Naive B cell (primary cell): ENCODE results near the gene COL4A2. TPM values are rescaled to one million over a fixed set of nuclear protein-coding genes. Genes with fewer than 3 reads are reported as not detected.

ENCODE experiments used
- ATAC-seq, 2 donors: fragments of 150-1000 bp; cut with Tn5 transposase; 2 replicates each; pipeline ENCODE4 v1.10.0; 2021; ENCODE audit warnings: low read depth in 2 of 2, mild to moderate bottlenecking in 2 of 2, moderate library complexity in 2 of 2
- DNase-seq: peaks from one replicate; pipeline ENCODE4 v3.0.0; 2022
- H3K27ac Mint-ChIP-seq, 6 donors: one replicate each; pipeline ENCODE4 v1.8.0; 2020 to 2022; ENCODE audit warnings: mild to moderate bottlenecking in 6 of 6, mixed read lengths in 6 of 6, moderate library complexity in 5 of 6, inconsistent platforms in 2 of 6
- H3K27me3 Mint-ChIP-seq, 3 donors: one replicate each; pipeline ENCODE4 v1.8.0; 2021 to 2022; ENCODE audit warnings: mixed read lengths in 3 of 3, mild to moderate bottlenecking in 1 of 3
- H3K36me3 Mint-ChIP-seq, 2 donors: one replicate each; pipeline ENCODE4 v1.8.0; 2020 to 2022; ENCODE audit warnings: mixed read lengths in 2 of 2, inconsistent platforms in 1 of 2, mild to moderate bottlenecking in 1 of 2
- H3K4me1 Mint-ChIP-seq, 3 donors: one replicate each; pipeline ENCODE4 v1.8.0; 2020 to 2022; ENCODE audit warnings: mixed read lengths in 3 of 3, inconsistent platforms in 1 of 3, mild to moderate bottlenecking in 1 of 3, moderate library complexity in 1 of 3
- H3K4me3 Mint-ChIP-seq, 8 donors: one replicate each; pipeline ENCODE4 v1.8.0; 2020 to 2022; ENCODE audit warnings: mild to moderate bottlenecking in 8 of 8, mixed read lengths in 8 of 8, moderate library complexity in 8 of 8, inconsistent platforms in 2 of 8
- H3K9me3 Mint-ChIP-seq, 7 donors: one replicate each; pipeline ENCODE4 v1.8.0; 2020 to 2022; ENCODE audit warnings: mixed read lengths in 7 of 7, mild to moderate bottlenecking in 5 of 7, inconsistent platforms in 2 of 7, moderate library complexity in 1 of 7
- polyA plus RNA-seq, 6 donors: library from polyadenylated mRNA; unstranded; fragments of 300-500 nt; fragmentation: Illumina TruSeq; gene quantifications; one replicate each; pipeline ENCODE4 v1.2.3, GENCODE V29; 2021; ENCODE audit warnings: low read depth in 6 of 6

Gene COL4A2
- polyA plus RNA-seq, 6 donors from 2014 or later: 0.13 TPM; not detected in 5

DNA sequence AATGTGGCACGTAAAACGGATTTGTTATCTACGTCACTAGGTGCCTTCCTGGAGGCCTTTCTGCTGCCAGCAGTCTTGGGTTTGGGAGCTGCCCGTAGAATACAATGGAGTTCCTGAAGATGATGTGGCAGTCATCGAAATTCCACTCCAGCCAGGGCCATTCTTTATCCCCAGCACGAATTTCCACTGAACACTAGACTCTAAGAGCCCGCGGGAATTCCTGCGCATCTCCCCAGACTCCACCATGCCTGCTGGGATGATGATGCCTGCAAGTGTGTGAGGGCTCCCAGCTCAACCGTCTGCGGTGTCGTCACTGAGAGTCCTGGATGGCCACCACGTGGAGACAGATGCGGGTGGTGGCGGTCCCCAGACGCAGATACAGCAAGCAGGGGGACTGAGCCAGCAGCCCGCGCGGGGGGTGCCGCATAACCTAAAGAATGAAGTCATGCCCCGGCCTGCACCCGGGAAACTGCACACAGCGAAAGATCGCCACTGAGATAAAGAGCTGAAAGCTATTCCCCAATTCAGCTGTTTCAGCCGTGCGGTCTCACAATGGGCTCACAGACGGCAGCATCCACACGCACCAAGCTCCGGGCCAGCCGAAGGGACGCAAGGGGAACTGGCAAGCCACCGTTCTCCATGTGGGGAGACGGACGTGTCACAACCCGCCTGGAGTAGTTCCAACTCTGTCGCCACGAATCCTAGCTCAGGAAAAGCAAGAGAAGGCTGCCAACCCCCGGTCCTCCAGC is 41.2 kb upstream of the COL4A2 start:
- Mint-ChIP-seq H3K4me3 (no peak overlapping the region), H3K9me3 (peaks cover 0 to 2% (median 0%) of the 10 kb centered on the region in 7 donors), H3K4me1 (no peaks in the 10 kb centered on the region), H3K36me3 (no peaks in the 10 kb centered on the region), H3K27me3 (peaks cover 5 to 56% (median 26%) of the 10 kb centered on the region in 3 donors), H3K27ac (no peak overlapping the region)
- no peak for DNase-seq
- ATAC-seq: no peak

DNA sequence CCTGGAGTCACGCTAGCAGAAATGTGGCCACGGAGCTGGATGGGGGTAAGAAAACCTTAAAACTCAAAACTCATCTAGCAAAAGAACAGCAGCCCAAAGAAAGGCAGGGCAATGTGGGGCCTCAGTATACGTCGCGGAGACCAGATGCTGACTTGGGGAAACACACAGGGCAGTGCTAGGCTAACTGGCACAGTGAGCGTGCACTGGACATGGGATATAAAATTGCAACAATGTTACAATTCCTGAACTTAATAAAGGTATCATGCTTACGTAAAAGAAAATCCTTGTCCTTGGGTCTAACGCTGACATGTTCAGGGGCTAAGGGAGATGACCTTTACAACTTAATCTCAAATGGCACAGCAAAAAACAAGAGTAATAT is 40.7 kb upstream of the COL4A2 start:
- Mint-ChIP-seq H3K9me3 (peaks cover 0 to 2% (median 0%) of the 10 kb centered on the region in 7 donors), H3K4me3 (no peak overlapping the region), H3K27ac (no peak overlapping the region), H3K27me3 (peaks cover 5 to 52% (median 26%) of the 10 kb centered on the region in 3 donors), H3K36me3 (no peaks in the 10 kb centered on the region), H3K4me1 (no peaks in the 10 kb centered on the region)
- DNase-seq: no peak
- no peak for ATAC-seq

DNA sequence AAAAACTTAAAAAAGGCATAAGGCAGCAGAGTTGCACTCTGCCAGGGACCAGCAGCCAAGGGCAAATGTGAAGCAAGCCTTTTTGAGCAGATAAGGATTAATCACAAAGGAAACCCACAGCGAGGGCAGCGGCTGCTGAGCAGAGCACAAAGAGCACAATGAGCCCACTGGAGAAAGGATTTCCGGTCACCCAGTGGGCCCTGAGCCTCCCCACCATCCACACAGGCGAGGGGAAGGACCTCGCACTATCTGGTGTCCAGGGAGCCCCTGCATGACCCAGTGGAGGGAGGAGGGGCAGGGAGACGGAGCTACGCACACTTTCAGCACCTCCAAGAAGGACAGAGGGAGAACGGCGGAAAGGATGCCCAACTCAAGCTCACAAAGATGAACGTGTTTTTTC is 40.1 kb upstream of the COL4A2 start:
- Mint-ChIP-seq H3K36me3 (no peaks in the 10 kb centered on the region), H3K4me3 (no peak overlapping the region), H3K9me3 (no peaks in the 10 kb centered on the region), H3K27me3 (peaks cover 5 to 47% (median 24%) of the 10 kb centered on the region in 3 donors), H3K27ac (no peak overlapping the region), H3K4me1 (no peaks in the 10 kb centered on the region)
- ATAC-seq: no peak
- no peak for DNase-seq

DNA sequence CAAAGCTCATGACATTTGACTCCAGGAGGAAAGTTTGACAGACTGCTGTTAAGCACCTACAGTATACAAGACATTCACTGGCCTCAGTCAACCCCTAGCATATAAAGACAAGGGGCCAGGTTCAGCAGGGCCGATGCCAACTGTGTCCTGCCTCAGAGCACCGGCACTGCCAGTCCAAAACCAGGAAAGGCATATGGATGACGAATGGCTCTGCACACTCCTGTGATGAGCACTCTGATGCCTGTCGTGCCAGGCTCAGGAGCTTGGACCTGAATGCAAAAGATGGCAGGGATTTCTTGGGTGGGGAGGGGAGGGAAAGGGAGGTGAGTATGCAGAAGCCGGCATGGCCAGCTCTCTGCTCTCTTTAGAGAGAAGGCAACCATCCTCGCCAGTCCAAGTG is 39.0 kb upstream of the COL4A2 start:
- Mint-ChIP-seq H3K9me3 (no peaks in the 10 kb centered on the region), H3K4me1 (no peaks in the 10 kb centered on the region), H3K36me3 (no peaks in the 10 kb centered on the region), H3K27ac (no peak overlapping the region), H3K4me3 (no peak overlapping the region), H3K27me3 (peaks cover 7 to 36% (median 13%) of the 10 kb centered on the region in 3 donors)
- ATAC-seq (no peak), DNase-seq (no peak)

DNA sequence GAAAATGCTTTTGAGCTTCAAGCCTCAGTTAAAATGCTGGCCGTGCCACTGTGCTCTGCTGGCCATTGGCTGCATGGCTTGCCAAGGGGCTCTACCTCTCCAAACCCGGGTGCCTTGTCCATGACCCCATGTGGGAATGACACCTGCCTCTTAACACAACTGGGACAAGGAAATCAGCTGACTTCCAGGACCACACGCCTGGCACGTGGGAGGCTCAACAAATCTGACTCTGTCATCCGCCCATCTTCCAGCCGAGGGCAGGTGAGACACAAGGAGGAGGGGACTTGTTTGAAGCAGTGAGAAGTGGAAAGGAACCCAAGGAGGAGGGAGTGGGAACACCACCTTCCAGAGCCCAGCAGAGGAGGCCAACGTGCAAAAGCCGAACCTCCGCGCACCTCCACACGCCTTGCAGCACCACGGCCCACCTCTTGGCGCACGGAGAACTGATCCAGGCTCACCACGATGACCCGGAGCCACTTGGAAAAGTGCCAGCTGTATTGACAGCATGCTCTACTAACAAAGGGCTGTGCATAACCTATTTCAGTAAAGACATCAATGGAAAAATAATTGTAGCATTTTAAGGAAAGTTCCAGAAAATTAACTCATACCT is 38.4 kb upstream of the COL4A2 start:
- peaks cover 12 to 35% (median 13%) of the 10 kb centered on the region in 3 donors for H3K27me3 Mint-ChIP-seq
- DNase-seq (no peak), ATAC-seq (no peak)
- no peaks in the 10 kb centered on the region for H3K9me3 Mint-ChIP-seq
- H3K4me3 Mint-ChIP-seq: peak overlapping the region in 1 of 8 donors; percentile 18
- H3K36me3 Mint-ChIP-seq: no peaks in the 10 kb centered on the region
- no peaks in the 10 kb centered on the region for H3K4me1 Mint-ChIP-seq
- H3K27ac Mint-ChIP-seq: no peak overlapping the region

DNA sequence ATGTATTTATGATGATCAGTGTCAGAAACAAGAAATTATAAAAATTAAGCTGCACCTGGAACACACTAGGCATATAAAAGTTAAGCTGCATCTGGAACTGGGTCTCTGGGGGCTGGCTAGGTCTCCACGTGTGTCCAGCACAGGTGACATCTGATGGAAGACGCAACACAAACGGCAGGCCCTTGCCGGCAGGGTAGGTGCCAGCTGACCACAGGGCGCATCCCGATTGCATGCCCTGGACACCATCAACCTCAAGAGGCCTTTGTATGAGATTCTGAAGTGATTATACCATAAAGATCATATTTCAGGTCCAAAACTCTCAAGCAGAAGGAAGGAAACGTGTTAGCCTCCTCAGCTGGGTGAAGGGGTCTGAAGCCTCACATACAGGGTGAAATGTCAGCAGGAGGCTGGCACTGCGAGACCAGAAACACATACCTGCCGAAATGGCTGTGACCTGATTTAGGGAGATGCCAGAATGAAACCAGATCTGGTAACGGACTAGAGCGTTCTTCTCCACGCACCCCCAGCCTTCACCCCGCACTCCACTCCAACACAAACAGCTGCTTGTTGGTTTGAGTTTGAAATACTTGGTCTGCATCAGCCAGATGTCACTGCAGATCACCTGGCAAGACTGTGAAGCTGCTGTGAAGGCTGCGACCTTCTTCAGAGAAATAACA is 37.4 kb upstream of the COL4A2 start:
- Mint-ChIP-seq H3K9me3 (no peaks in the 10 kb centered on the region), H3K27me3 (peaks cover 7 to 32% (median 14%) of the 10 kb centered on the region in 3 donors), H3K27ac (no peak overlapping the region), H3K4me1 (no peaks in the 10 kb centered on the region), H3K4me3 (no peak overlapping the region), H3K36me3 (no peaks in the 10 kb centered on the region)
- ATAC-seq (no peak), DNase-seq (no peak)

DNA sequence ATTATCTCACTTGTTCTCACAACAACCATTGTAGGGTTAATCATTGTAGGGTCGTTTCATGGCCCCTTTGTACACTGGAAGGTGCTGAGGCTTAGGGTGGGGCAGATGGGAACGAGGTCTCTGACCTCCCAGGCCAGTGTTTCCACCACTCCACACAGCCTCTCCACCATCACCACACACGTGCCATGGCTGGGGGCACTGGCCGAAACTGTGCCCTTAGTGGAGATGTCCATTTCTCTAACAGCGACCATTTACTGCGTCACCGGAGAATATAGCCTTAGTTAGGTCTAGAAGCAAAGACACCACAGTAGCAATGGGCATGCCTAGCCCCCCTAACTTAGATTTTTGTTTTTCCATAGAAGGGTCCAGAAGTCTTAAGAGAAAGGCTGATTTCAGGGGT is 36.6 kb upstream of the COL4A2 start:
- ATAC-seq: no peak
- no peak overlapping the region for H3K4me3 Mint-ChIP-seq
- H3K27ac Mint-ChIP-seq: no peak overlapping the region
- DNase-seq: no peak
- no peaks in the 10 kb centered on the region for H3K9me3 Mint-ChIP-seq
- H3K36me3 Mint-ChIP-seq: no peaks in the 10 kb centered on the region
- no peaks in the 10 kb centered on the region for H3K4me1 Mint-ChIP-seq
- H3K27me3 Mint-ChIP-seq: peaks cover 0 to 29% (median 19%) of the 10 kb centered on the region in 3 donors

DNA sequence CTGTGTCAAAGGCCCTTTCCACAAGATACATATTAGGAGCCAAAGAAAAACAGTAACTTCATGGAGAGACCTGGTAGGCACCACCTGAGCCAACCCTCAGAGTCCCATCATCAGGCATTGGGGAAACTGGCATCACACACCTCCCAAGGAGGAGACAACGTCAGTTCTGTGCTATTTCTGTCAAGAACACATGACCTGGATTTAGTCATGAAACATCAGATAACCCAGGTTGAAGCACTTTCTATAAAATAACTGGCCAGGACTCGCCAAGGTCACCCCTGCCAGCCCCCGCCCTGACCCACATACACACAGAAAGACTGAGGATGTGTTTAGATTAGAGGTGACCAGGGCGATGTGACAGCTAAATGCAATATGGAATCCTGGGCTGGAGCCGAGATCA is 35.8 kb upstream of the COL4A2 start:
- Mint-ChIP-seq H3K36me3 (no peaks in the 10 kb centered on the region), H3K27ac (peak overlapping the region in 1 of 6 donors; percentile 64), H3K4me1 (no peaks in the 10 kb centered on the region), H3K27me3 (peaks cover 0 to 24% (median 19%) of the 10 kb centered on the region in 3 donors), H3K4me3 (no peak overlapping the region), H3K9me3 (no peaks in the 10 kb centered on the region)
- no peak for DNase-seq
- no peak for ATAC-seq

DNA sequence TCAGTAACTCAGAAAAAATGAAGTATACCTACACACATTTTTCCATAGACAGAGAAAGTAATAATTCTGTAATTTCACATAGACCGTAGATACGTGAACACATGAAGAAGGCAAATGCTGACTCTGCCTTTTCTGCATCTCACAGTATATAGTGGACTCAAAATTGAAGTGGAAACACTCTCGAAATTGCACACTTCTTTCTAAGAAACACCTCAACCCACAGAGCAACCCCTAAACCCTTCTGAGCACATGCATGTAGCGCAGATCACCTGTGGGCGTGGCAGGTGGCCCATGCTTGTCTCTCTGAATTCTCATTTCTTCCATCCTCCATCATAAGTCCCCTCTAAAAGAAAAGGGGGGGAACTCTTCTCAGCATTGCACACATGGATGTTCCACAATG is 34.9 kb upstream of the COL4A2 start:
- no peak overlapping the region for H3K4me3 Mint-ChIP-seq
- DNase-seq: no peak

DNA sequence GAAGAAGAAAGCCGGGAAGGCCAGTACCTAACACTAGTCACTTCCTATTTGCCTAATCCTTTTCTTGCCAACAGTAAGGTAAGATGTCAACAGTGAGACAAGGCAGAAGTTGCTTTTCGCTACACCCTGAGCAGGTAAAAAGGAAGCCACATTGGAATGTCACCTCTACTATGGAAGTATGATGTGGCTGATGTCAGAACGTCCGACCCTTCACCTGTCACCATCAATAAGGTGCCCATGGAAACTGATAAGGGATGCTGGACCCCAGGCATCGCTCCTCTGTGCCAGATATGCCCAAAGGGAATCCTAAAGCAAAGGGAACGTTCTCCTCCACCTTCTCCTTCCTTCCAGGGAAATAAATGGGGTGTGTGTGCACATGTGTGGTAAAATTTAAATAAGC is 34.4 kb upstream of the COL4A2 start:
- H3K9me3 Mint-ChIP-seq: no peaks in the 10 kb centered on the region

More for the DNA sequence above, 34.9 kb upstream of the COL4A2 start:
- Mint-ChIP-seq H3K4me1 (no peaks in the 10 kb centered on the region), H3K36me3 (no peaks in the 10 kb centered on the region), H3K27me3 (peaks cover 0 to 21% (median 19%) of the 10 kb centered on the region in 3 donors), H3K27ac (no peak overlapping the region), H3K9me3 (no peaks in the 10 kb centered on the region)
- ATAC-seq: no peak

DNA sequence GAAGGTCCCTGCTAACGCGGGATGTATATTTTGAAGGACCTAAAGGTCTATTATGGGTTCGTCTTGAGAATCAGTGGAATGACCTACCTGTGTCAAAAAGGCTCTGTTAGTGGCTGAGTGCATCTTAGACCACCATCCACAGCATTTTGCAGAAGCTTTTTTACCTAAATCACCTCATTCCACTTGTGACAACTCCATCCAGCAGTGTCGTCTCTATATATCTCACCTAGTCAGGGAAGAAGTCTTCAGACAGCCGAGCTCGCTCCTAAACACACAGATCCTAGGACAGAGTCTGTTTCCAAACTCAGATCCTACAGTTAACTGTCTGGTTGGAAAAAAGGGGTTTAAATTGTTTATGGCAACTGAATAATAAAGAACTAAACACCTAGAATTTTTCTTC is 33.8 kb upstream of the COL4A2 start:
- no peak overlapping the region for H3K4me3 Mint-ChIP-seq

More for the DNA sequence above, 34.4 kb upstream of the COL4A2 start:
- Mint-ChIP-seq H3K27me3 (peaks cover 0 to 21% (median 19%) of the 10 kb centered on the region in 3 donors), H3K4me1 (no peaks in the 10 kb centered on the region), H3K27ac (no peak overlapping the region), H3K4me3 (no peak overlapping the region), H3K36me3 (no peaks in the 10 kb centered on the region)
- no peak for ATAC-seq
- no peak for DNase-seq

DNA sequence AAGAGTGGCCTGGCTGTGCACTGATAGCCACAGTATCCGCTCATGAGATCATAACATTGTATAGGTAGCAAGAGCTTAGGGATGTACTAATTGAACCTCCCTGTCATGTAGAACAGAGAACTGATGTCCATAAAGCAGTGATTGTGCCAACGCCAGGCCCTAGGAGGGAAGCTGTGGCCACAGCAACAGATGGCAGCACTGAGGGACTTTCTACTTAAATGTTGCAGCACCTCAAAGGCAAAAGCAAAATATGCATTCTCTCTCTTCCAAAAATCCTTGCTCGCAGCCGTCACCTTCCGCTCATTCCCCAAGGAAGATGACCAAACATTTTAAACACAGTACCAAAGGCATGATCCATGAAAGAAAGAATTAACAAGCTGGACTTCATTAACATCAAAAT is 32.4 kb upstream of the COL4A2 start:
- H3K27me3 Mint-ChIP-seq: peaks cover 12 to 25% (median 15%) of the 10 kb centered on the region in 3 donors
- no peak overlapping the region for H3K4me3 Mint-ChIP-seq
- H3K27ac Mint-ChIP-seq: no peak overlapping the region
- H3K9me3 Mint-ChIP-seq: no peaks in the 10 kb centered on the region
- no peaks in the 10 kb centered on the region for H3K36me3 Mint-ChIP-seq
- no peak for ATAC-seq
- DNase-seq: no peak
- H3K4me1 Mint-ChIP-seq: no peaks in the 10 kb centered on the region

More for the DNA sequence above, 33.8 kb upstream of the COL4A2 start:
- no peaks in the 10 kb centered on the region for H3K36me3 Mint-ChIP-seq
- DNase-seq (no peak), ATAC-seq (no peak)
- peaks cover 0 to 19% (median 18%) of the 10 kb centered on the region in 3 donors for H3K27me3 Mint-ChIP-seq
- no peak overlapping the region for H3K27ac Mint-ChIP-seq
- no peaks in the 10 kb centered on the region for H3K4me1 Mint-ChIP-seq
- no peaks in the 10 kb centered on the region for H3K9me3 Mint-ChIP-seq

DNA sequence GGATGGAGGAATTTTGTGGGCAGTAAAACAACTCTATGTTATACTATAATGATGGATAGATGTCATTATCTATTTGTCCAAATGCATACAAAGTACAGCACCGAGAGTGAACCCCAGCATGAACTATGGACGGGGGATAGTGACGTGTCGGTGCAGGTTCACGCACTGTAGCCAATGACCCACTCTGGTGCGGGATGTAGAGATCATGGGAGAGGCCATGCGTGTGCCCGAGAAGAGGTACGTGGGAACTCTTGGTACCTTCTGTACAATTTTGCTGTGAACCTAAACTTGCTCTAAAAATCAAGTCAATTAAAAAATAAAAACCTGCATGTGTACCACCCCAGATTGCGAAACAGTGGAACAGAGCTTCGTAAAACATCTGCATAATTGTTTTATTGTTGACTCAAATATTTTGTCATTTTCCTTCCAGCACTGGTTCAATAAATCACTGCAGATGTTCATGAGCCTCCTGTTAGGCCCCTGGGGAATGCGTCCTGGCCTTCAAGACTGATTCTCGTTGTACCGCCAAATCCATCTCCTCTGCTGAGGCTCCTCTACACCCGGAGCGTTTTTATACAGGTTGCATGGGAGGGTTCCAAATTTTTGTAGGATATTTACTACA is 31.0 kb upstream of the COL4A2 start:
- Mint-ChIP-seq H3K4me3 (no peak overlapping the region), H3K27me3 (peaks cover 7 to 29% (median 15%) of the 10 kb centered on the region in 3 donors), H3K36me3 (no peaks in the 10 kb centered on the region), H3K4me1 (no peaks in the 10 kb centered on the region), H3K27ac (no peak overlapping the region), H3K9me3 (no peaks in the 10 kb centered on the region)
- ATAC-seq (no peak), DNase-seq (no peak)
